Left ventricle myocardium superior (tissue), 1 donor: ENCODE measurements around the gene HSPA1L. TPM values are rescaled to one million over a fixed set of nuclear protein-coding genes. Genes with fewer than 3 reads are reported as not detected.
A peak's percentile ranks its signal among the peaks of the same experiment; 100 is the strongest.
"Not testable (repeated sequence)": the region's sequence is repeated elsewhere in the genome, so short reads cannot be mapped to it uniquely, and the experiment has no call there.

ENCODE experiments used
- ATAC-seq: fragments of 200-7000 bp; cut with Tn5 transposase; one replicate; pipeline ENCODE4 v1.9.1; 2020; ENCODE audit warnings: mild to moderate bottlenecking, moderate library complexity
- DNase-seq: peaks from one replicate; pipeline ENCODE4 v3.0.0-alpha.2; 2020
- intact Hi-C: fragments of 100-400 bp; cut with micrococcal nuclease; formaldehyde crosslinking; loops from one replicate; pipeline ENCODE4 v1.11.0; 2022
- total RNA-seq: library from RNA; stranded (reverse); fragmentation: NEBNext Ultra II Directional; extraction: Animal tissue kit (Norgen Biotek cat#: 25700); gene quantifications from one replicate; pipeline ENCODE4 v1.2.1, GENCODE V29; 2021
- donor health status: DM: no; HTN: yes; CAD: no; lungs with severe emphysema.

Gene HSPA1L
- total RNA-seq, 1 donor from 2014 or later: 2.0 TPM

DNA sequence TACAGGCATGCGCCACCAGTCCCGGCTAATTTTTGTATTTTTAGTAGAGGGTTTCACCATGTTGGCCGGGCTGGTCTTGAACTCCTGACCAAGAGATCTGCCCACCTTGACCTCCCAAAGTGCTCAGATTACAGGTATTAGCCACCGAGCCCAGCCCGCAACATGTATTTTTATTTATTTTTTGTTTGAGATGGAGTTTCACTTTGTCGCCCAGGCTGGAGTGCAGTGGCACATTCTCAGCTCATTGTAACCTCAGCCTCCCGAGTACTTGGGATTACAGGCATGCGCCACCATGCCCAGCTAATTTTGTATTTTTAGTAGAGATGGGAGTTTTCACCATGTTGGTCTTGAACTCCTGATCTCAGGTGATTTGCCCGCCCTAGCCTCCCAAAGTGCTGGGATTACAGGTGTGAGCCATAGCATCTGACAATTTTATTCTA lies 23.1 kb upstream of the HSPA1L start:
- ATAC-seq, intact Hi-C loops, DNase-seq: not testable (repeated sequence)

- intact Hi-C loops: no loop called here
- DNase-seq: no peak
- ATAC-seq: no peak
These were observed 22.5 kb upstream of the HSPA1L start for GRCh38 chr6:31837369-31838113.

GRCh38 chr6:31836474-31837368 lies 21.6 kb upstream of the HSPA1L start:
- no peak for ATAC-seq
- no peak for DNase-seq
- intact Hi-C loops: no loop called here

- intact Hi-C loops: no loop called here
- DNase-seq (no peak), ATAC-seq (no peak)
These were observed 21.0 kb upstream of the HSPA1L start for GRCh38 chr6:31836047-31836473.

DNA sequence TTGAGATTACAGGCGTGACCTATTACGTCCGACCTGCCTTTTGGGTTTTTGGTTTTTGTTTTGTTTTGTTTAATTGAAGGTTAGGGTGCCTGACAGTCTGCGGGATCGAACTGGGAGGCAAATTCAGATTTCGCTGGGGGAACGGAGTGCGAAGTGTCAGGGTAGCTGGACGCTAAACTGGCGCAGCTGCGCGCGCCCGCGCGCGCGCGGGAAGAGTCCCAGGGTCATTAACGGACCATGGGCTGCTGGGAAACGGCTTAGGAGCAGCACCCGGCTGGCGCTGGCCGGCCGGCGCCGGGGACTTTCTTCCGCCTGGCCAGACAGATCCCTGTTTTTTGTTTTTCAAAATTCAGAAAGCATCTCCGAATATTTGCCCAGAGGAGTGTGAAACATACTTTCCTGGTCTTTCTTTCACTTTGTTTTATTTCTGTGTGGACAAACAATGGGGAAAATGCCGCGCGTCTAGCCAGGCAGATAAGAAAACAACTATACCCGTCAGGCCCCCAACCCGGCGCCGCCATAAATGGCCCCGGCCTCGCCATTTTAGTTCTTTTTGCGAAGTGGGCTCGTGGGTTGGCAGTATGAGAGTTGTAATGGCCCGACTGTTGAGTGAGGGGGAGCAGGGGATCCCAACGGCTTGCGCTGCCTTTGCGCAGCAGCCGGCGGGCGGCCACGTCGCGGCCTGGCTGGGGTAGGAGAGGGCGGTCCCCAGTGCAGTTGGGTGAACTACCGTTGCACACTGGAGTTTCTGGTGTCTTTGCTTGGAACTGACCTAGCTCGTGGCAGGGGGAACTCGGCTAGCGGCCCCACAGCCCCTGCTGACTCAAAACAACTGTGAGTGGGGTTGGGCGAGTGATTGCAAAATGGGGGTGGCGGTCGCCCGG lies 19.5 kb upstream of the HSPA1L start:
- ATAC-seq (peak; percentile 90), DNase-seq (peak; percentile 92)
- intact Hi-C loops: no loop called here

- intact Hi-C loops: no loop called here
- DNase-seq: no peak
- no peak for ATAC-seq
These were observed 16.5 kb upstream of the HSPA1L start for GRCh38 chr6:31831350-31832215.

DNA sequence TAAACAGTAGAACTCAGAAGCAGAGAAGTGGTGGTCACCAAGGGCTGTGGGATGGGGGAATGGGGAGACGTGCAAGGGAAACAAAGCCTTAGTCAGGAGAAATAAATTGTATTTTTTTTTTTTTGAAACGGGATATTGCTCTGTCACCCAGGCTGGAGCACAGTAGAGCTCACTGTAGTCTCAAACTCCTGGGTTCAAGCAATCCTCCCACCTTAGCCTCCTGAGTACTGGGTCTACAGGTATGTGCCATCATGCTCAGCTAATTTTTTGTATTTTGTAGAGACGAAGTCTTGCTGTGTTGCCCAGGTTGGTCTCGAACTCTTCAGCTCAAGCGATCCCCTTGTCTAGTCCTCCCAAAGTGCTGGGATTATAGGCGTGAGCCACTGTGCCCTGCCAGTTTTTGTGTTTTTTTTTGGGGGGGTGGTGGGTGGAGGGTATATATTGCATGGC lies 15.8 kb upstream of the HSPA1L start:
- ATAC-seq: no peak
- DNase-seq: no peak
- intact Hi-C loops: no loop called here

DNA sequence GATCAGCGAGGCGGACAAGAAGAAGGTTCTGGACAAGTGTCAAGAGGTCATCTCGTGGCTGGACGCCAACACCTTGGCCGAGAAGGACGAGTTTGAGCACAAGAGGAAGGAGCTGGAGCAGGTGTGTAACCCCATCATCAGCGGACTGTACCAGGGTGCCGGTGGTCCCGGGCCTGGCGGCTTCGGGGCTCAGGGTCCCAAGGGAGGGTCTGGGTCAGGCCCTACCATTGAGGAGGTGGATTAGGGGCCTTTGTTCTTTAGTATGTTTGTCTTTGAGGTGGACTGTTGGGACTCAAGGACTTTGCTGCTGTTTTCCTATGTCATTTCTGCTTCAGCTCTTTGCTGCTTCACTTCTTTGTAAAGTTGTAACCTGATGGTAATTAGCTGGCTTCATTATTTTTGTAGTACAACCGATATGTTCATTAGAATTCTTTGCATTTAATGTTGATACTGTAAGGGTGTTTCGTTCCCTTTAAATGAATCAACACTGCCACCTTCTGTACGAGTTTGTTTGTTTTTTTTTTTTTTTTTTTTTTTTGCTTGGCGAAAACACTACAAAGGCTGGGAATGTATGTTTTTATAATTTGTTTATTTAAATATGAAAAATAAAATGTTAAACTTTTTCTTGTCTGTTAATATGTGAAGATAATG lies 14.7 kb upstream of the HSPA1L start:
- ATAC-seq (no peak), DNase-seq (no peak)
- intact Hi-C loops: no loop called here

DNA sequence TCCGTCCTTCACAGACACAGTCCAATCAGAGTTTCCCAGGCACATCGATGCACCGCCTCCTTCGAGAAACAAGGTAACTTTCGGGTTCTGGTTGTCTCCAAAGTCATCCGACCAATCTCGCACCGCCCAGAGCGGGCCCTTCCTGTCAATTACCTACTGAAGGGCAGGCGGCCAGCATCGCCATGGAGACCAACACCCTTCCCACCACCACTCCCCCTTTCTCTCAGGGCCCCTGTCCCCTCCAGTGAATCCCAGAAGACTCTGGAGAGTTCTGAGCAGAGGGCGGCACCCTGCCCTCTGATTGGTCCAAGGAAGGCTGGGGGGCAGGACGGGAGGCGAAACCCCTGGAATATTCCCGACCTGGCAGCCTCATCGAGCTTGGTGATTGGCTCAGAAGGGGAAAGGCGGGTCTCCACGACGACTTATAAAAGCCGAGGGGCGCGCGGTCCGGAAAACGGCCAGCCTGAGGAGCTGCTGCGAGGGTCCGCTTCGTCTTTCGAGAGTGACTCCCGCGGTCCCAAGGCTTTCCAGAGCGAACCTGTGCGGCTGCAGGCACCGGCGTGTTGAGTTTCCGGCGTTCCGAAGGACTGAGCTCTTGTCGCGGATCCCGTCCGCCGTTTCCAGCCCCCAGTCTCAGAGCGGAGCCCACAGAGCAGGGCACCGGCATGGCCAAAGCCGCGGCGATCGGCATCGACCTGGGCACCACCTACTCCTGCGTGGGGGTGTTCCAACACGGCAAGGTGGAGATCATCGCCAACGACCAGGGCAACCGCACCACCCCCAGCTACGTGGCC lies 12.4 kb upstream of the HSPA1L start, which contains the start of gene HSPA1B:
TSS of gene HSPA1B (plus strand) at position 453 of the 794 bp plus-strand sequence. CDS start at position 666, 213 bp downstream.
- peak; percentile 91 for ATAC-seq
- DNase-seq: peak; percentile 100
- intact Hi-C loops: no loop called here

DNA sequence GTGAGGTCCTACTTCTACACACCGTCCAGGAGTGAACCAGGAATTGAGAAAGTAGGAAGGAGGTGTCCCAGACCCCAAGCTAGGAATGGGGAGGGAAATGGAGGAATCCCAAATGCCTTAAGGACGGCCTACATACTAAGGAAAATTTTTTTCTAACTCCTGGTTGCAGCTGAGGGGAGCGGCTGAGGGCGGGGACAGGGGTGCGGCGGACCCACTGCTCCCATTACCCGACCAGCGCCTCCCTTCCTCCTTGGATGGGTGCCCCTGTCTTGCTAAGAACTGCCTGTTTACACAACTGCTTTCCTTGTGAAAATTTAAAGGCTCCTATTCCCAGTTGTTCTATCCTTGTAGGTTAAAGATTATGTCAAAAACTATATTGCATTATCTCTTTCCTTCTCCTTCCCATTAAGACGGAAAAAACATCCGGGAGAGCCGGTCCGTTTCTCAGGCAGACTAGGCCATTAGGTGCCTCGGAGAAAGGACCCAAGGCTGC lies 11.8 kb upstream of the HSPA1L start:
- intact Hi-C loops: no loop called here
- DNase-seq (peak; percentile 91), ATAC-seq (peak; percentile 57)

GRCh38 chr6:31825553-31825952 lies 10.5 kb upstream of the HSPA1L start:
- no peak for ATAC-seq
- intact Hi-C loops: no loop called here
- no peak for DNase-seq

DNA sequence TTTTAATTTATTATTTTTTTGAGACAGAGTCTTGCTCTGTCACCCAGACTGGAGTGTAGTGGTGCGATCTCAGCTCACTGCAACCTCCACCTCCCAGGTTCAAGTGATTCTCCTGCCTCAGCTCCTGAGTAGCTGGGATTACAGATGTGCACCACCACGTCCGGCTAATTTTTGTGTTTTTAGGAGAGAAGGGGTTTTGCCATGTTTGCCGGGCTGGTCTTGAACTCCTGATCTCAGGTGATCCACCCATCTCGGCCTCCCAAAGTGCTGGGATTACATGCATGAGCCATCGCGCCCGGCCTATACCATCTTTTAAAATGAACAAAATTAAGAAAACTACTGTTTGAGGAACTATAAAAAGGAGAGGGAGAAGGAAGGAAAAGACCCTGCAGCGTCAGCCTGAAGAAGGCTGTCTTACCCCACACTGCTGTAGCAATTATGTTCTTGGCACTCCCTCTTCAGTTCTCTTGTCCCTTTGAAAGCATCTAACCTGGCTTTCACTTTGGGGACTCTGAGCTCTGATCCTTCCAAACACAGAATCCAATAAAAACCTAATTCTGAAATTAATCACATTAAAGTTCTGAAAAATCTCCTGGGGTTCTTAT lies 8.6 kb upstream of the HSPA1L start:
- ATAC-seq, DNase-seq, intact Hi-C loops: not testable (repeated sequence)

GRCh38 chr6:31822036-31822821 lies 7.1 kb upstream of the HSPA1L start:
- ATAC-seq (peak; percentile 74), DNase-seq (peak; percentile 85)
- intact Hi-C loops: no loop called here

GRCh38 chr6:31821301-31822035 lies 6.4 kb upstream of the HSPA1L start:
- intact Hi-C loops: no loop called here
- ATAC-seq: peak; percentile 62
- DNase-seq: peak; percentile 86

DNA sequence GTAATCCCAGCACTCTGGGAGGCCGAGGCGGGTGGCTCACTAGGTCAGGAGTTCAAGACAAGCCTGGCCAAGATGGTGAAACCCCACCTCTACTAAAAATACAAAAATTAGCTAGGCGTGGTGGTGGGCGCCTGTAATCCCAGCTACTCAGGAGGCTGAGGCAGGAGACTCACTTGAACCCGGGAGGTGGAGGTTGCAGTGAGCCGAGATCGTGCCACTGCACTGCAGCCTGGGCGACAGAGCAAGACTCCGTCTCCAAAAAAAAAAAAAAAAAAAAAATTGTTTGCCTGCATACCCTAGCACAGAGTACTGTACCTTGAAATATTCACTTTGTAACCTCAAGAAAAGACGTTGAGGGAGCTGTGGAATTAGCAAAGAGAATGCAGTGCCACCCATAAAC lies 5.3 kb upstream of the HSPA1L start:
- DNase-seq: peak; percentile 22
- intact Hi-C loops, ATAC-seq: not testable (repeated sequence)
